A549 (cell line): Measurements from ENCODE around the gene OR4D10.

ENCODE experiments used
- CBX8 ChIP-seq: fragments of 200-600 bp; sonication (generic); IDR thresholded peaks from 2 replicates; pipeline ENCODE4 v1.6.1; 2016
- CTCF ChIP-seq: fragments of >200 bp; sonication (Bioruptor Twin); formaldehyde crosslinking; IDR thresholded peaks from 3 replicates; pipeline ENCODE4 v1.5.1; 2016
- EP300 ChIP-seq, 2 experiments: fragments of >200 bp; sonication (Bioruptor Twin); formaldehyde crosslinking; IDR thresholded peaks; 2 replicates in 1 of 2; 3 replicates in 1 of 2; pipeline ENCODE4 v1.6.1; 2016 to 2017
- HMGXB4 ChIP-seq: fragments of 250-450 bp; sonication (Bioruptor Pico); IDR thresholded peaks from 2 replicates; pipeline ENCODE4 v1.5.0; 2021; ENCODE audit warnings: mild to moderate bottlenecking, moderate library complexity, borderline replicate concordance
- MAX ChIP-seq: IDR thresholded peaks from 2 replicates; pipeline ENCODE4 v1.6.1; 2012
- NFE2L2 ChIP-seq: fragments of 150-350 bp; conservative IDR thresholded peaks from 2 replicates; pipeline ENCODE4 v1.6.1; 2014; ENCODE audit warnings: low read length
- POLR2A ChIP-seq: IDR thresholded peaks from 2 replicates; pipeline ENCODE4 v1.6.1; 2012; ENCODE audit warnings: mild to moderate bottlenecking, low read length
- RAD21 ChIP-seq, 2 experiments: fragments of >200 bp in 1 of 2; sonication (Bioruptor Twin) in 1 of 2; formaldehyde crosslinking in 1 of 2; IDR thresholded peaks in 1 of 2; conservative IDR thresholded peaks in 1 of 2; 2 replicates in 1 of 2; 3 replicates in 1 of 2; pipeline ENCODE4 v1.6.1; 2012 to 2018; ENCODE audit warnings: inconsistent platforms in 1 of 2
- SREBF2 ChIP-seq: fragments of 450-650 bp; IDR thresholded peaks from 2 replicates; pipeline ENCODE4 v1.6.1; 2014; ENCODE audit warnings: mild to moderate bottlenecking, moderate library complexity
- TP53 ChIP-seq: fragments of 250-450 bp; sonication (Bioruptor Pico); IDR thresholded peaks from 2 replicates; pipeline ENCODE4 v1.5.0; 2021; ENCODE audit warnings: mild to moderate bottlenecking, moderate library complexity

- no peak for TF ChIP-seq POLR2A
- no peak for TF ChIP-seq TP53 (CRISPR knock-in tag)
- no peak for TF ChIP-seq CTCF
- no peak for TF ChIP-seq CBX8
- TF ChIP-seq RAD21 (conservative IDR thresholded peaks at IDR 0.05 in 1 of 2, IDR thresholded peaks at IDR 0.05 in 1 of 2): no peak
- TF ChIP-seq MAX: no peak
- no peak for TF ChIP-seq SREBF2
- no peak for TF ChIP-seq EP300 (IDR thresholded peaks at IDR 0.05)
- TF ChIP-seq HMGXB4 (CRISPR knock-in tag): no peak
- TF ChIP-seq NFE2L2: no peak
Observed at GRCh38 chr11:59503276-59503675, 30.2 kb downstream of the OR4D10 start, which contains the start of gene OR4D11.
